Ovary (tissue), 9 donors: ENCODE data around the gene WDR86. TPM values are rescaled to one million over a fixed set of nuclear protein-coding genes. Genes with fewer than 3 reads are reported as not detected.

Experiments
- DNase-seq, 5 donors: peaks; one replicate each; pipeline ENCODE4 v3.0.0-alpha.2; 2019 to 2020
- H3K27ac ChIP-seq, 2 donors: fragments of 200-600 bp; one replicate each; pipeline versions ENCODE4 v1.5.1 to v1.8.0; 2019 to 2022
- H3K27me3 ChIP-seq: fragments of 200-600 bp; one replicate; pipeline ENCODE4 v1.8.0; 2022
- H3K36me3 ChIP-seq: fragments of 200-600 bp; sonication (generic); one replicate; pipeline ENCODE4 v1.5.1; 2019
- H3K4me1 ChIP-seq: one replicate; pipeline ENCODE4 v1.8.1; 2013; ENCODE audit warnings: mild to moderate bottlenecking, moderate library complexity; ENCODE audit not compliant: insufficient read depth
- H3K4me3 ChIP-seq: fragments of 200-600 bp; sonication (generic); one replicate; pipeline ENCODE4 v1.5.1; 2017
- H3K9me3 ChIP-seq, 2 donors: fragments of 200-600 bp in 1 of 2; sonication (generic) in 1 of 2; one replicate each; pipeline versions ENCODE4 v1.5.1 to v1.8.1; 2013 to 2019; ENCODE audit warnings: mild to moderate bottlenecking in 1 of 2, moderate library complexity in 1 of 2
- EP300 ChIP-seq: sonication (generic); formaldehyde crosslinking; IDR thresholded peaks from one replicate; pipeline ENCODE4 v1.6.1; 2017; ENCODE audit warnings: antibody characterized with exemption
- POLR2A ChIP-seq: fragments of 450-650 bp; IDR thresholded peaks from one replicate; pipeline ENCODE4 v1.6.1; 2017; ENCODE audit warnings: antibody characterized with exemption, mild to moderate bottlenecking, moderate library complexity
- WGBS, 3 donors: extraction: QIAGEN DNeasy Blood & Tissue Kit in 1 of 3; methylation state at CpG; one replicate each; pipeline versions ENCODE4 v1.1.5 to v1.1.7; 2013 to 2017; 5-methylcytosine and 5-hydroxymethylcytosine counted together
- intact Hi-C, 4 donors: fragments of 100-400 bp; cut with DNase I; formaldehyde crosslinking; loops; one replicate each; pipeline versions ENCODE4 v1.11.0 to v1.15.1; 2022 to 2023
- polyA plus RNA-seq, 2 donors: library from polyadenylated mRNA; stranded (reverse); fragments of 200-250 nt in 1 of 2; fragments of 350-450 nt in 1 of 2; fragmentation: Illumina TruSeq in 1 of 2; extraction: RNeasy Lipid Tissue Mini Kit (QIAGEN cat#74804) in 1 of 2; gene quantifications; one replicate each; pipeline ENCODE4 v1.2.3, GENCODE V29; 2013 to 2014
- total RNA-seq, 7 donors: library from RNA; depleted of rRNA in 2 of 7; stranded (reverse); fragments of >200 nt in 2 of 7; fragmentation: NEBNext Ultra II Directional in 3 of 7; extraction: Animal tissue kit (Norgen Biotek cat#: 25700) in 3 of 7; gene quantifications; one replicate each; pipeline versions ENCODE4 v1.1.0 to v1.2.4, GENCODE V29; 2016 to 2023
- TF ChIP-seq, protein P1 (sequence below), 3 donors: fragments of 450-650 bp in 2 of 3; fragments of 200-600 bp in 1 of 3; IDR thresholded peaks; one replicate each; pipeline versions ENCODE4 v1.5.1 to v1.8.0; 2016 to 2022; ENCODE audit warnings: antibody characterized with exemption in 3 of 3, mild to moderate bottlenecking in 1 of 3
- donor health status: DM: no; HTN: no; CAD: no; lungs with moderate emphysema.
- donor health status: DM: no; HTN: no; CAD: no.
- donor health status: Bipolar disorder and iron deficiency.
- donor health status: DM: yes; HTN: yes; CAD: no.
- donor health status: DM: no; HTN: no; CAD: no.
- donor health status: DM: yes; HTN: yes; CAD: no.

WDR86 gene
- total and polyA plus RNA-seq, 9 donors = 0.77 to 43.4 (median 11.1) TPM

GRCh38 chr7:151345576-151346469, 64.0 kb downstream of the WDR86 start:
- intact Hi-C loops = loop anchor here in 1 of 4 donors (5.0 kb wide), 1 partner anchor 34 kb away; no protein-coding TSS in a partner anchor
- Histone ChIP-seq H3K36me3 (no peaks in the 10 kb centered on the region), H3K4me3 (no peak overlapping the region), H3K4me1 (peaks cover 3% of the 10 kb centered on the region), H3K27ac (no peak overlapping the region), H3K27me3 (no peaks in the 10 kb centered on the region), H3K9me3 (no peaks in the 10 kb centered on the region)
- TF ChIP-seq, protein P1, sequence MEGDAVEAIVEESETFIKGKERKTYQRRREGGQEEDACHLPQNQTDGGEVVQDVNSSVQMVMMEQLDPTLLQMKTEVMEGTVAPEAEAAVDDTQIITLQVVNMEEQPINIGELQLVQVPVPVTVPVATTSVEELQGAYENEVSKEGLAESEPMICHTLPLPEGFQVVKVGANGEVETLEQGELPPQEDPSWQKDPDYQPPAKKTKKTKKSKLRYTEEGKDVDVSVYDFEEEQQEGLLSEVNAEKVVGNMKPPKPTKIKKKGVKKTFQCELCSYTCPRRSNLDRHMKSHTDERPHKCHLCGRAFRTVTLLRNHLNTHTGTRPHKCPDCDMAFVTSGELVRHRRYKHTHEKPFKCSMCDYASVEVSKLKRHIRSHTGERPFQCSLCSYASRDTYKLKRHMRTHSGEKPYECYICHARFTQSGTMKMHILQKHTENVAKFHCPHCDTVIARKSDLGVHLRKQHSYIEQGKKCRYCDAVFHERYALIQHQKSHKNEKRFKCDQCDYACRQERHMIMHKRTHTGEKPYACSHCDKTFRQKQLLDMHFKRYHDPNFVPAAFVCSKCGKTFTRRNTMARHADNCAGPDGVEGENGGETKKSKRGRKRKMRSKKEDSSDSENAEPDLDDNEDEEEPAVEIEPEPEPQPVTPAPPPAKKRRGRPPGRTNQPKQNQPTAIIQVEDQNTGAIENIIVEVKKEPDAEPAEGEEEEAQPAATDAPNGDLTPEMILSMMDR (IDR thresholded peaks at IDR 0.05) = no peak
- no peak for DNase-seq
- 87 to 91% (median 89%) methylated on average over 2 of the region's 2 CpGs for WGBS, 3 donors

- intact Hi-C loops = no loop called here
- DNase-seq = no peak
- WGBS, 3 donors = 93 to 97% (median 95%) methylated on average over 9 of the region's 9 CpGs
- Histone ChIP-seq H3K4me1 (peaks cover 3% of the 10 kb centered on the region), H3K4me3 (no peak overlapping the region), H3K27ac (no peak overlapping the region), H3K9me3 (no peaks in the 10 kb centered on the region), H3K27me3 (no peaks in the 10 kb centered on the region), H3K36me3 (no peaks in the 10 kb centered on the region)
- TF ChIP-seq POLR2A = no peak
- TF ChIP-seq EP300 = no peak
- TF ChIP-seq, protein P1 (IDR thresholded peaks at IDR 0.05) = no peak
These were observed 66.3 kb downstream of the WDR86 start for GRCh38 chr7:151343516-151343915.

- H3K9me3 ChIP-seq = no peaks in the 10 kb centered on the region
- no peak overlapping the region for H3K27ac ChIP-seq
- TF ChIP-seq EP300 (no peak), POLR2A (no peak)
- TF ChIP-seq, protein P1 (IDR thresholded peaks at IDR 0.05) = no peak
- WGBS, 3 donors = 24 to 44% (median 26%) methylated on average over 8 of the region's 8 CpGs
- no peak for DNase-seq
- H3K4me1 ChIP-seq = peaks cover 3% of the 10 kb centered on the region
- intact Hi-C loops = no loop called here
- H3K36me3 ChIP-seq = no peaks in the 10 kb centered on the region
- H3K4me3 ChIP-seq = peak overlapping the region; percentile 98
- H3K27me3 ChIP-seq = no peaks in the 10 kb centered on the region
These were observed 67.0 kb downstream of the WDR86 start for GRCh38 chr7:151342811-151343210.

DNA sequence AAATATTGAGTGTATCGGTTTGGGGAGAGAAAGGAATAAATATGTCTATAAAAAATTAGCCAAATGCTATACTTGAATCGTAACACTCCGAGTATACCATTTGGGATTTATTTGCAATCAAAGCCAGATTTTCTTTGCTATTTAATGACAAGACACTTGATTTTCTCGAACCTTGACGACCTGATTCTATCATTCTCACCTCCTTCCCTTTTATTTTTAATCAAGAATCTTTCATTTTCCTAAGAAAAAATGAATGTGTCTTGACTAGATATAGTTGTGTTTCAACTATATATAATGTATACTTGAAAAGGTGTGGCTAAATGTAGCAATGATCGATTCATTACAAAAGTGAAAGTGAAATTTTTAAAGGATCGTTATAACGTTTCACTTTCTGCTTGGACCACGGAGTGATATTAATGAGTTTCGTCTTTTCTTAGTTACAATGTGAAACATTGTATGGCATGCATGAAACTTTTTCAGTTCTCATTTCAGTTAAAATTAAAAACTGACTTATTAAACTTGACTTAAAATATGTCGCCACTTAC, 67.7 kb downstream of the WDR86 start:
- Histone ChIP-seq H3K9me3 (no peaks in the 10 kb centered on the region), H3K4me1 (peaks cover 3% of the 10 kb centered on the region), H3K36me3 (no peaks in the 10 kb centered on the region), H3K4me3 (peak overlapping the region; percentile 98), H3K27ac (peak overlapping the region in 1 of 2 donors; percentile 37), H3K27me3 (no peaks in the 10 kb centered on the region)
- intact Hi-C loops = no loop called here
- no peak for TF ChIP-seq POLR2A
- no peak for DNase-seq
- 1 to 3% (median 1%) methylated on average over 11 of the region's 11 CpGs for WGBS, 3 donors
